ENCODE measurements around the gene CDH12. TPM values are rescaled to one million over a fixed set of nuclear protein-coding genes. Genes with fewer than 3 reads are reported as not detected.

The CDH12 gene
- polyA plus RNA-seq, 1 donor: 1.3 TPM

DNA sequence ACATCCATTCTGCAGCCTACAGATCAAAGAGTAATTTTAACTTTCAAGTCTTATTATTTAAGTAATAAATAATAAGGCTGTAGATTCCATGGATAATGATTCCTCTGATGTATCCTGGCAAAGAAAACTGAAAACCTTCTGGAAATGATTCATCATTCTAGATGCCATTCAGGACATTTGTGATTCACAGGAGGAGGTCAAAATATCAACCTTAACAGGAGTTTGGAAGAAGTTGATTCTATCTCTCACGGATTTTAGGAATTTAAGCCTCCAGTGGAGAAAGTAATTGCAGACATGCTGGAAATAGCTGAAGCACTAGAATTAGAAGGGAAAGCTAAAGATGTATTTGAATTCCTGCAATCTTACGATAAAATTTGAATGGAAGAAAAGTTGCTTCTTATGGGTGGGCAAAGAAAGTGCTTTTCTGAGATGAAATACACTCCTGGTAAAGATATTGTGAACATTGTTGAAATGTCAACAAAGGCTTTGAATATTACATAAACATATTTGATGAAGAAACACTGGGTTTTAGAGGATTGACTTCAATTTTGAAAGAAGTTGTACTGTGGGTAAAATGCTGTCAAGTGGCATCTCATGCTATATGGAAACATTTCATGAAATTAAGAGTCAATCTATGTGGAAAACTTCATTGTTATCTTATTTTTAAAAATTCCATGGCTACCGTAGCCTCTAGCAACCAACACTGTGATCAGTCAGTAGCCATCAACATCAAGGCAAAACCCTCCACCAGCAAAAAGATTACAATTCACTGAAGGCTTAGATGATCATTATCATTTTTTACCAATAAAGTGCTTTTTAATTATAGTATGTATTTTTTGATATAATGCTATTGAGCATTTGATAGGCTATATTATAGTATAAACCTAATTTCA, 1141.0 kb downstream of the CDH12 start:
- no peak for DNase-seq (ENCODE audit: low read depth)

- DNase-seq (ENCODE audit: low read depth): no peak
Observed at GRCh38 chr5:21709770-21710169, 1143.4 kb downstream of the CDH12 start.

DNA sequence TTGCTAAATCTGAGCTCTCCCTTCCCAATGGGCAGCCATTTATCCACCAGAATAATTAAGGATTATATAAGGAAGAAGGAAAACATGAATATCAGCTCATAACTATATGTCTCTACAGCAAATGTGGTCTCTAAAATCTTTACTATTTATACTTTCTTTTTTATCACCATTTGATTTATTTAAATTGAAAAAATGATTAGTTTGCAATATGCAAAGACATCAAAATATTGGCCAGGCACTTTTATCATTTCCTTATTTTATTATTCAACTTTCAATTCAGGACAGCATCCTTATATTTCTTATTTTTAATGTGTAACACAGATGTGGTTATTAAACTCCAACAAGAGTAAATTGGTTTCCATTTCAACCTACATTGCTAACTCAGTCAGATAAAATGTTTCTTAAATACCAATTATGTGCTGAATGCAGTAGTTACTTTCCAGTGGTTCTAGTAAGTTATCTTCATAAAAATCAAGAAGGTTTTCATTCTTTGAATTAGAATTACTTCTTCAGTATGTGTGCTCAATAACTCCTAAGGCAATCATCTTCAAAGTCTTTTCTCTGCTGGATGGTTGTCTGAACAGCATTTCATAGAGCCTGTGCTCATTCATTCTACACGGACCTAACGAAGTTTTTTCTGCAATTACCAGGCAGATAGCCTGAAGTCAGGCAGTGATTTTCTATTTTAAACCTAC, 1148.0 kb downstream of the CDH12 start:
- no peak for DNase-seq (ENCODE audit: low read depth)

DNA sequence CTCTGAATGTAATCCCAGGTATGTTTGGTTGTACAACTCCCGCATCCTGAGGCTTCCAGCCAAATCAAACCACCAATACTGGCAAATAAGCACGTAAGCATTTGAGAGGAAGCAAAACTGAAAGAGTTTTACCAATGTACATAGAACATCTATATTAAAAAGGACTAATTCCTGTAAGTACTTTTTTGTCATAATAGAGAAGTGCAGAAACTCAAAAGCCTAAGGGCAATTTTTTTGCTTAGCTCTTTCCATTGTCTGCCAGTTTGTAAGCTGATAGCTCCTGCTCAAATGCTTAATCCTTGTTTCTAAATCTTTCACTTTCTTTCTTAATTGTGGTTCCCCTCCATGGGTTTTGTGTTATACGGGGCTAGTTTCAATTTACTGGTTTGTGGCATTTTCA, 1151.8 kb downstream of the CDH12 start:
- DNase-seq (ENCODE audit: low read depth): no peak
